ENCODE measurements around the gene P2RX3.

The P2RX3 gene

GRCh38 chr11:57339328-57339727 is 1.2 kb downstream of the P2RX3 start:
- TF ChIP-seq ZFX (IDR thresholded peaks at IDR 0.05) = no peak
- no peak for TF ChIP-seq CTCF (conservative IDR thresholded peaks at IDR 0.05)

GRCh38 chr11:57340039-57340615 is 2.0 kb downstream of the P2RX3 start:
- TF ChIP-seq CTCF (conservative IDR thresholded peaks at IDR 0.05) (peak; percentile 16; the same call in 1 of the 2 replicates), ZFX (IDR thresholded peaks at IDR 0.05) (no peak)
- no peak overlapping the region for H3K27ac ChIP-seq

More at GRCh38 chr11:57339328-57339727, 1.2 kb downstream of the P2RX3 start:
- H3K27ac ChIP-seq = no peak overlapping the region

- TF ChIP-seq CTCF (conservative IDR thresholded peaks at IDR 0.05) = no peak
- H3K27ac ChIP-seq = no peak overlapping the region
These were observed 3.2 kb downstream of the P2RX3 start for GRCh38 chr11:57341250-57341808.

GRCh38 chr11:57342702-57343101 is 4.5 kb downstream of the P2RX3 start:
- H3K27ac ChIP-seq = no peak overlapping the region
- TF ChIP-seq ZFX (IDR thresholded peaks at IDR 0.05) (no peak), CTCF (conservative IDR thresholded peaks at IDR 0.05) (no peak)

- no peak overlapping the region for H3K27ac ChIP-seq
These were observed 5.7 kb downstream of the P2RX3 start for GRCh38 chr11:57343825-57344224.

GRCh38 chr11:57344826-57345225 is 6.7 kb downstream of the P2RX3 start:
- peak overlapping the region; percentile 37 for H3K27ac ChIP-seq
- no peak for TF ChIP-seq ZFX (IDR thresholded peaks at IDR 0.05)
- TF ChIP-seq CTCF (conservative IDR thresholded peaks at IDR 0.05) = no peak

More at GRCh38 chr11:57343825-57344224, 5.7 kb downstream of the P2RX3 start:
- TF ChIP-seq ZFX (IDR thresholded peaks at IDR 0.05) = no peak
- TF ChIP-seq CTCF (conservative IDR thresholded peaks at IDR 0.05) = no peak

GRCh38 chr11:57345555-57346211 is 7.5 kb downstream of the P2RX3 start:
- peak overlapping the region; percentile 37 for H3K27ac ChIP-seq
- TF ChIP-seq ZFX (IDR thresholded peaks at IDR 0.05) (peak; percentile 71; the same call in 1 of the 2 replicates), CTCF (conservative IDR thresholded peaks at IDR 0.05) (peak; percentile 88)

Measured in C4-2B (cell line).